SK-N-SH (cell line): Measurements from ENCODE around the gene CLDND1.

Source experiments
- MXI1 ChIP-seq: IDR thresholded peaks from 2 replicates; pipeline ENCODE4 v1.6.1; 2012; ENCODE audit warnings: mild to moderate bottlenecking, low read depth, low read length, improper control_type of control experiment
- NRF1 ChIP-seq: IDR thresholded peaks from 2 replicates; pipeline ENCODE4 v1.6.1; 2012; ENCODE audit warnings: low read depth, mild to moderate bottlenecking, low read length
- RAD21 ChIP-seq: IDR thresholded peaks from 2 replicates; pipeline ENCODE4 v1.6.1; 2012; ENCODE audit warnings: mild to moderate bottlenecking, low read length
- RXRA ChIP-seq: IDR thresholded peaks from 2 replicates; pipeline ENCODE4 v1.4.0; 2012; ENCODE audit warnings: low read depth, mild to moderate bottlenecking, borderline replicate concordance
- YY1 ChIP-seq: IDR thresholded peaks from 2 replicates; pipeline ENCODE4 v1.4.0; 2012; ENCODE audit warnings: low read depth, mild to moderate bottlenecking
- TF ChIP-seq, protein P1 (sequence below): fragments of 200-600 bp; sonication (generic); IDR thresholded peaks from 2 replicates; pipeline ENCODE4 v1.6.1; 2017; ENCODE audit warnings: antibody characterized with exemption, mild to moderate bottlenecking, moderate library complexity
- TF ChIP-seq, protein P2 (sequence below): IDR thresholded peaks from 2 replicates; pipeline ENCODE4; 2012
- TF ChIP-seq, protein P3 (sequence below): fragments of 150-350 bp; IDR thresholded peaks from 2 replicates; pipeline ENCODE4 v1.6.1; 2016; ENCODE audit warnings: mild to moderate bottlenecking, low read depth, low read length
- TF ChIP-seq, protein P4 (sequence below): IDR thresholded peaks from 2 replicates; pipeline ENCODE4 v1.4.0; 2012; ENCODE audit warnings: low read depth
- TF ChIP-seq, protein P5 (sequence below): fragments of 150-350 bp; IDR thresholded peaks from 2 replicates; pipeline ENCODE4 v1.6.1; 2017; ENCODE audit warnings: antibody characterized with exemption, low read length, low read depth, borderline replicate concordance

DNA sequence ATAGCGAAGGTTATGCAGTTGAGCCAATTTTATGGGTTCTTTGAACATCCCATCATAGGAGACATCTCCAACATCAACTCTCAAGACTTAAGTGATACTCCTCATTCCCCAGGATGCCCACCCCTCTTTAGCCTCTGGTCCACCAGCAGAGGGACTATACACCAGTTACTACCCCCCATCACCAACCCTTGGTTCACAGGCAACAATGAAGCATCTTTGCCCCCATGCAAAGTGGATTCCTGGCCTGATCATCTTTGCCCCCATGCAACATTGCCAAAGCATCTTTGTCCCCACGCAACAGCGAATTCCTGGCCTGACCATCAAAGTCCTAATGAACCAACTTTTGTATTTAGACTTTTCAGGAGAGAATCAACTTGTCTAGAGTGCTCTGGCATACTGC, 28.1 kb upstream of the CLDND1 start:
- TF ChIP-seq, protein P1, sequence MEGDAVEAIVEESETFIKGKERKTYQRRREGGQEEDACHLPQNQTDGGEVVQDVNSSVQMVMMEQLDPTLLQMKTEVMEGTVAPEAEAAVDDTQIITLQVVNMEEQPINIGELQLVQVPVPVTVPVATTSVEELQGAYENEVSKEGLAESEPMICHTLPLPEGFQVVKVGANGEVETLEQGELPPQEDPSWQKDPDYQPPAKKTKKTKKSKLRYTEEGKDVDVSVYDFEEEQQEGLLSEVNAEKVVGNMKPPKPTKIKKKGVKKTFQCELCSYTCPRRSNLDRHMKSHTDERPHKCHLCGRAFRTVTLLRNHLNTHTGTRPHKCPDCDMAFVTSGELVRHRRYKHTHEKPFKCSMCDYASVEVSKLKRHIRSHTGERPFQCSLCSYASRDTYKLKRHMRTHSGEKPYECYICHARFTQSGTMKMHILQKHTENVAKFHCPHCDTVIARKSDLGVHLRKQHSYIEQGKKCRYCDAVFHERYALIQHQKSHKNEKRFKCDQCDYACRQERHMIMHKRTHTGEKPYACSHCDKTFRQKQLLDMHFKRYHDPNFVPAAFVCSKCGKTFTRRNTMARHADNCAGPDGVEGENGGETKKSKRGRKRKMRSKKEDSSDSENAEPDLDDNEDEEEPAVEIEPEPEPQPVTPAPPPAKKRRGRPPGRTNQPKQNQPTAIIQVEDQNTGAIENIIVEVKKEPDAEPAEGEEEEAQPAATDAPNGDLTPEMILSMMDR: no peak
- TF ChIP-seq RAD21 (no peak), RXRA (no peak), YY1 (no peak), MXI1 (no peak), NRF1 (no peak)
- TF ChIP-seq, protein P2, sequence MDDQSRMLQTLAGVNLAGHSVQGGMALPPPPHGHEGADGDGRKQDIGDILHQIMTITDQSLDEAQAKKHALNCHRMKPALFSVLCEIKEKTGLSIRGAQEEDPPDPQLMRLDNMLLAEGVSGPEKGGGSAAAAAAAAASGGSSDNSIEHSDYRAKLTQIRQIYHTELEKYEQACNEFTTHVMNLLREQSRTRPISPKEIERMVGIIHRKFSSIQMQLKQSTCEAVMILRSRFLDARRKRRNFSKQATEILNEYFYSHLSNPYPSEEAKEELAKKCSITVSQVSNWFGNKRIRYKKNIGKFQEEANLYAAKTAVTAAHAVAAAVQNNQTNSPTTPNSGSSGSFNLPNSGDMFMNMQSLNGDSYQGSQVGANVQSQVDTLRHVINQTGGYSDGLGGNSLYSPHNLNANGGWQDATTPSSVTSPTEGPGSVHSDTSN: no peak
- TF ChIP-seq, protein P3, sequence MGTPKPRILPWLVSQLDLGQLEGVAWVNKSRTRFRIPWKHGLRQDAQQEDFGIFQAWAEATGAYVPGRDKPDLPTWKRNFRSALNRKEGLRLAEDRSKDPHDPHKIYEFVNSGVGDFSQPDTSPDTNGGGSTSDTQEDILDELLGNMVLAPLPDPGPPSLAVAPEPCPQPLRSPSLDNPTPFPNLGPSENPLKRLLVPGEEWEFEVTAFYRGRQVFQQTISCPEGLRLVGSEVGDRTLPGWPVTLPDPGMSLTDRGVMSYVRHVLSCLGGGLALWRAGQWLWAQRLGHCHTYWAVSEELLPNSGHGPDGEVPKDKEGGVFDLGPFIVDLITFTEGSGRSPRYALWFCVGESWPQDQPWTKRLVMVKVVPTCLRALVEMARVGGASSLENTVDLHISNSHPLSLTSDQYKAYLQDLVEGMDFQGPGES: no peak
- TF ChIP-seq, protein P4, sequence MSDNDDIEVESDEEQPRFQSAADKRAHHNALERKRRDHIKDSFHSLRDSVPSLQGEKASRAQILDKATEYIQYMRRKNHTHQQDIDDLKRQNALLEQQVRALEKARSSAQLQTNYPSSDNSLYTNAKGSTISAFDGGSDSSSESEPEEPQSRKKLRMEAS: no peak
- TF ChIP-seq, protein P5, sequence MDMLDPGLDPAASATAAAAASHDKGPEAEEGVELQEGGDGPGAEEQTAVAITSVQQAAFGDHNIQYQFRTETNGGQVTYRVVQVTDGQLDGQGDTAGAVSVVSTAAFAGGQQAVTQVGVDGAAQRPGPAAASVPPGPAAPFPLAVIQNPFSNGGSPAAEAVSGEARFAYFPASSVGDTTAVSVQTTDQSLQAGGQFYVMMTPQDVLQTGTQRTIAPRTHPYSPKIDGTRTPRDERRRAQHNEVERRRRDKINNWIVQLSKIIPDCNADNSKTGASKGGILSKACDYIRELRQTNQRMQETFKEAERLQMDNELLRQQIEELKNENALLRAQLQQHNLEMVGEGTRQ: no peak
